GM18519 (cell line): ENCODE measurements around the gene DNAJC18.
A peak's percentile ranks its signal among the peaks of the same experiment; 100 is the strongest.
"Not testable (repeated sequence)": the region's sequence is repeated elsewhere in the genome, so short reads cannot be mapped to it uniquely, and the experiment has no call there.

Experiments
- ATAC-seq: cut with Tn5 transposase; IDR thresholded peaks from one replicate; pipeline ENCODE4 v1.9.1; 2021; ENCODE audit warnings: mild to moderate bottlenecking, moderate library complexity; ENCODE audit not compliant: unreplicated experiment, low FRiP score

The DNAJC18 gene

DNA sequence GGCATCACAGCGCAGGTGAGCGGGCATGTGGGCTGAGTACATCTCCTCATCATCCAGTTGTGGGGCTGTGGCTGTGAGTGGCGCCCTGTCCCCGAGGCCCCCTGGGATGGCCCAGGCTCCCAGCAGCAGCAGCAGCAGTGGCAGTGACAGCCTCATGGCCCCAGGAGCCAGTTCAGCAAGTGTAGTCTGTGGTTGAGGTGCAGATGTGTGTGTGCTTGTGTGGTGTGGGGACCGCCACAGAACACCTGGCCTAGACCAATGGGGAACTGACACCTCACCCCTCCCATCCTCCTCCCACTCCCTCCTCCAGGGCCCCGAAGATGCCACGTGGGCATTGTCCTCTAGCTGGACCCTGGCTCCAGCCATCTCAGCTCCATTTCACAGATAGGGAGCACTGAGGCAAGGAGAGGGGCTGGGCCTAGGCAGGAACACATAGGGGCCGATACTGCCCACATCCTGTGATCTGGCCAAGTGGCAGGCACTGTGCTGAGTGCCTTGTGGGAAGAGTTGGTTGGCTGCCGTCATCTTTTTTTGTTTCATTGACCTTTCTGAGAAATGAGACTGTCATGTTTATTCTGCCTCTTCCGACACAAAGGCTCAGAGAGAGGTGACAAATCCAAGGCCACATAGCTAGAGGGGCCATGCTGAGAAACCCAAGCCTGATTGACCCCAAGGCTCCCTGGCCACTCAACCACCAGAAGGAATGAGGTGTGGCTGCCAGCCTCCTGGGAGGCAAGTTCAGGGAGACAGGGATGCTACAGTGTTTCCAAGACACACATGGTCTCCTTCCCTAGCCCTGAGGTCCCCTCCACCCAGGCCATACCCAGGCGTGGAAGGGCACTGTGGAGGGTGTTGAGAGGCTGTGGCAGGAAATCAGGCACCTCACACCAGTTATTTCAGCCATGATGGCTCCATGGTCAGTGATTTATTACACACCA, 49.4 kb downstream of the DNAJC18 start, which contains the start of gene MZB1:
Gene MZB1, minus strand, starts transcription at position 213 of the 938 bp plus-strand sequence. Its CDS starts 57 bp downstream, at position 156.
- peak; percentile 24 for ATAC-seq

DNA sequence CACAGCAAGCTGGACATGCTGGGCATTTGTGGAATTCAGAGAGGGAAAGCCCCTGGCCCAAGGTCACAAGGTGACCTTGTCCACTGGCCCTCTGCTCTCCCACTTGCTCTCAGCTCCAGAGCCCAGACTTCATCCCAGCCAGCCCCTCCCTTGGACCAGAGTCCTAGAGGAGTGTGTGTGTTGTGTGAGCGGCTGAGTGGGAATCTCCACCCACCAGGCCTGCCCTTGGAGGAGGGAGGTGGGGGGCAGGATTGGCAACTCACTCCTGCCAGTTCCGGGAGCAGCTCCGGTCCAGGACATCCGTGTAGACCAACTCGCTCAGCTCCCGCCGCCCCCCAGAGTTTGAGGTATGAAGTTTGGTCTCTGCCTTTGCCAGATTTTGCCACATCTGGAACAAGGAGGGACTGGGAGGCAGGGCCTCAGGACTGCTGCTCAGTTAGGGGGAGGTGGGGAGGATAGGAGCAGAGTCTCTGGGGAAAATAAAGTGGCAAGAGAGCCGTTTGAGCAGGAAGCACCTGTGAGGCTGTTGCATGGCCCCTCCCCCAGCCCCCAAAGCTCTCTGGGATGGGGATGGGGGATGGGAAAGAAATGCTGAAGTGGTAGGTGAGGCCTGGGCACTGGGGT, 51.0 kb downstream of the DNAJC18 start:
- no peak for ATAC-seq

DNA sequence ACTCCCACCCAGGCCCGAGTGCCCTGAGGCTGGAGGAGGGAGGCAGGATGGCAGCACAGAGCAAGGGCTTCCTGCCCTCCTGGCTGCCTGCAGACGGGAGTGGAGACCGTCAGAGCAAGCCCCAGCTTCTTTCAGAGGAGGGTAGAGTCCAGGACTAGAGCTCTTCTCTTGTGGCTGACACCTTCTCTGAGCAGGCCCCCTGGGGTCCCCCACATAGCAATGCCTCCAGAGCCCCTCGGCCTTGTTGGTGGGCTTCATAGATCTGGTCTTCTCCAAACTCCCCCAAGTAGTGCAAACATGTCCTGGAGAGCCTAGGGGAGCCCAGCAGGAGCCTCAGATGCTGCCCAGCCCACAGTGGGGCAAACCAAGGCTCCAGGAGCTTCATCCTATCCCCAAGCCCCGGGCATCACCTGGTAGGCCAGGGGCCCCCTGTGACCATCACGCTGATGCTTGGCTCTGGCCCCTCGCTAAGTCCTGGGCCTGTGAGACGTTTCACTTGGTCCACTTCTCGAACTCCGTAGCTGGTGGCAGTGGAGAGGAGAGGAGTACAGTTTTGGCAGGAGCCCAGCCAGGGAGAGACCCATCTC, 51.6 kb downstream of the DNAJC18 start:
- no peak for ATAC-seq

DNA sequence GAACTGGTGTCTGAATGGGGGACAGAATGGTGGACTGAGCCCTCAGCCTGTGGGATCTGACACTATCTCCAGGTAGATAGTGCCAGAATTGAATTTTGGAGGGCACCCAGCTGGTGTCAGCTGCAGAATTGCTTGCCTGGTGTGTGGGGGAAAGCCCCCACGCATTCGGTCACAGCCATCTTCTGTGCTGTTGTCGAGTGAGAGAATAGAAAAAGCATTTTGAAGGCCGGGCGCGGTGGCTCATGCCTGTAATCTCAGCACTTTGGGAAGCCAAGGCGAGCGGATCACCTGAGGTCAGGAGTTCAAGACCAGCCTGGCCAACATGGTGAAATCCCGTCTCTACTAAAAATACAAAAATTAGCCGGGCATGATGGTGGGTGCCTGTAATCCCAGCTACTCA, 52.4 kb downstream of the DNAJC18 start:
- ATAC-seq = not testable (repeated sequence)

DNA sequence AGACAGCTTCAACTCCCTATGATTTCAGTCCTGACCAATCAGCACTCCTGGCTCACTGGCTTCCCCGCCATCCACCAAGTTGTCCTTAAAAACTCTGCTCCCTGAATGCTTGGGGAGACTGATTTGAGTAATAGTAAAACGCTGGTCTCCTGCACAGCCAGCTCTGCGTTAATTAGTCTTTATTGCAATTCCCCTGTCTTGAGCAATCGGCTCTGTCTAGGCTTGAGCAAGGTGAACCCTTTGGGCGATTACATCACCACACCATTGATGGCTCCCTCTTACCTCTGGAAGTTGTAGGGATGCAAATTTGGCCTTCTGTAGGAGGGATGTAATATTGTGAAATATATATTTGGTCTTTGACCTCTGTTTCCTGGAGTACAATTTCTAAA, 53.3 kb downstream of the DNAJC18 start:
- no peak for ATAC-seq

DNA sequence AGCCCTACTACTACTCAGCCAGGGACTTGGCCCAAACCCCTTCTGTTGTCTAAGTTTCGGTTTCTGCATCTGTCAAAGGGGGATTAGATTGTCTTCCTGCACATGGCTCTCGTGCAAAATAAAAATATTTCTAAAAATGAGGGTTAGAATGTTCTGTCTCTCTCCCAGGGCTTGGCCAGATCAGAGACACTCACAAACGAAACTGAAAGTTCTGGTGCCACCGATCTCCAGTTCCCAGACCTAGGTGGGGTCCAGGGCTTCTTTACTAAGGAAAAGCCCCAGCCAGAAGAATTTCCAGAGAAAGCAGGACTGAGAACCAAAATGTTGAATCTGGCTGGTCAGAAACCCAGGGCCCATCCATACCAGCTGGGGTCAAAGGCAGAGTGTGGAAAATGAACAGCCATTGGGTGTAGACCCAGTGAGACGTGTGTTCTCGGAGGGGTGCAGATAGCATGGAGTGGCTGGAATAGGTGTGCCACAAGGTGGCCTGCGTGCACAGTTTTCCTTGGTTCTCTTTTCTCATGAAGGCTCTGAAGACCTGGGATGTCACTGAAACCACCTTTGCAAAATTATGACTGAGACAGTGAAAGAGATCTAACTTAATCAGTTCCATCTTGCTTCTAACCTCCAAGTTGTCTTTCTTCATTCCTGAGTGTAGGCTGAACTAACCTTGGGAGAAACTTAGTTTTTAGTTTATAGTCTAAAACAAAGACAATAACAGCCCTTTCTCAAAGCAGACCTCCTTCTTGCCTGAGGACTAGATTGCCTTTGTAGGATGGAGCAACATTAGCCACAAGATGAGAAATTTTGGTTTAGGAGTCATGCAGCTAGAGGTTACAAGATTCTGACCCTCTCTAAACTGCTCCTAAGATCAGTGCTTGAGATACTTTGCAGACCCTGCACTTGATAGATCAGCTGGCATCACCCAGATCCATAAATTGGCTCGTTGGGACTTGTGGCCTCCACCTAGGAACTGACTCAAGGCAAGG, 54.0 kb downstream of the DNAJC18 start:
- no peak for ATAC-seq

DNA sequence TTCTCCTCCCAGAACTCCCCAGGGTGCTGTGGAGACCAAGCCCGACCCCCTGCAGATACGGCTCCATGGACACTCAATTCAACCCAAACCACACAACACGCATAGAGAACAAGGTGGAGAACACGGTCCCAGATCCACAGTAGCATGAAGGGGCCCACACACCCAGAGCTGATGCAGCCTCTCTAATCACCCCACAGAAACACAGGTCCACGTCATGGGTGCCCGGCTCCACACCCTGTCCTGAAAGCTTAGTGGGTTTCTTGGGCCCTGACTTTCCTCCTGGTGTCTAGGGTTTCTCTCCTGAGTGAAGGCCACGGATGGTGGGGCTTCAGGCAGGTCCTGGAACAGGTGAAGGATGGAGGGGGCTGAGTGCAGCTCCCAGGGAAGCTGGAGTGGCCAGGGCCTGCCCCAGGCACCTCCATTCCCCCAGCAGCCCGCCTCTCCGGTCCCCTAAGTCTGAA, 54.7 kb downstream of the DNAJC18 start:
- ATAC-seq = no peak

DNA sequence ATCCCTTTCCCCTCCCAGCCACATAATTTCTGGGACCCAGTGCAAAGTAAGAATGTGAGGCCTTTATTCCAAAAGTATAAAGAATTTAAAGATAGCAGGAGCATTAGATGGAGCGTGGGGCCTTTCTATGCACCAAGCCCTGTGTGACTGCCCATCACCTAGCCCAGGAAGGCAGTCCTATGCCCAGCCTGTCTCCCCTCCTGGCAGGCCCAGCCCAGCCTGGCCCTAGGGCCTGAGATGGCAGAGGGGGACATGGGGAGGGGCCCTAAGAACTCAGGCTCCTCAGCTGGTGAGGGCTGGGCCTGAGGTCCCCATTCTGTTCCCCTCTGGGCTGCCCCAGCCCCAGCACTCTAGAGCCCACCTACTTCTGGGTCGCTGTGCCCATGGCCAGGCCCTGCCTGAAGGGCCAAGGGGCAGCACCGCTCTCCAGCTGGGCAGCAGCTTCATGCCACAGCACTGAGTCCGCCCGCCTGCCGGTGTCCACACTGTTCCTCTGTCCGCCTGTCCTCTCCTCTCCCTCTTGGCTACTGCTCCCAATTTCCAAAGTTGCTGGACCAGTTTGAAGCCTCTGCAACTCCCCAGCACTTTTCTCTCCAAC, 55.2 kb downstream of the DNAJC18 start:
- ATAC-seq = no peak

DNA sequence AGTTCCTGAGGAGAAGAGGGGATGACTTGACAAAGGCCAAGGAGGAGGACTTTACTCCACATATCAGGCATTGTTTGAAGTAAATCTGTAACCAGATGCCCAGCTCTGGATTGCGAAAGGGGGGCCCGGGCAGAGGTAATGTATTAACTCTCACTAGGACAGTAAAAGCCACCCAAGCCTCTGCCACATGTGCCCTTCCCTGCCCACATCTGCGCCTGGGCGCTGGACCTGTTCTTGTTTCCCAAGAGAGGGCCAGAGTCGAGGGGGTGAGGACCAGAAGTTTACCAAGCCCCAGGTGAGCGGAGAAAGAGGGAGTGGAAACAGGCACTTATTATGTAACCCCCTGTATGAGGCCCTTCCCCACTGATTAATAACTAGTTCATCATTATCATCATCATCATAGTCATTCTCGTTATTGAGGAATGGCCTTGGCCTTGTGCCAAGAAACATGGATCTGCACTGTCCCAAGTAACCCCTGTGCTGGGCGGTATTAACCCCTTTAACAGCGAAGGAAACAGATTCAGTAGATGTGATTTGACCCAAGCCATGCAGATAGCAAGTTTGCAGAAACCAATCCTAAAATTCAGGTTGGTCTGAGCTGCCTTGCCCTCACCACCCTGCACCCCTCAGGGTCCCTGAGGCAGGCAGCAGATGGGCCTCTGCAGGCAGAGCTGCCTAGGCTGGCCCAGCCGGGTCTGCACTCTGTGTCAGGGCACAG, 55.9 kb downstream of the DNAJC18 start, which contains the start of gene SLC23A1:
Gene SLC23A1, minus strand, starts transcription at position 23 of the 718 bp plus-strand sequence. CDS start 44 bp downstream, outside the sequence.
- no peak for ATAC-seq

DNA sequence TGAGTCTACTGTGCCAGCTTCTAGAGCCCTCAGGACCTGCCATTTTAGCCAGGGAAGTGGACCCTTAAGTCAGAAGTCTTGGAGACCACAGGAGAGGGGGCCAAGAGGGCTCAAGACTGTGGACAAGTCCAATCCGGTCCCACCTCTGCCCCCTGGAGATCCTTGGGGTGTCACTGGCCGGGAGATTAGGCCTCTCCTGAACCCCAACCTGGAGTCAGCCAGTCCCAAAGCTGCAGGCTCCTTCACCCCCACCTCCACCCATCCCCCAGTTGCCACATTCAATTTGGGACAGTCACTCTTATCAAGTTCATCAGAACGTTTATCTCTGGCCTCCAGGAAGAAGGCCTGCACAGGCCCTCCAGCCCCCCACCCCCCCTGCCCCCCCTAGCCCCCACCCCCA, 56.5 kb downstream of the DNAJC18 start:
- no peak for ATAC-seq

DNA sequence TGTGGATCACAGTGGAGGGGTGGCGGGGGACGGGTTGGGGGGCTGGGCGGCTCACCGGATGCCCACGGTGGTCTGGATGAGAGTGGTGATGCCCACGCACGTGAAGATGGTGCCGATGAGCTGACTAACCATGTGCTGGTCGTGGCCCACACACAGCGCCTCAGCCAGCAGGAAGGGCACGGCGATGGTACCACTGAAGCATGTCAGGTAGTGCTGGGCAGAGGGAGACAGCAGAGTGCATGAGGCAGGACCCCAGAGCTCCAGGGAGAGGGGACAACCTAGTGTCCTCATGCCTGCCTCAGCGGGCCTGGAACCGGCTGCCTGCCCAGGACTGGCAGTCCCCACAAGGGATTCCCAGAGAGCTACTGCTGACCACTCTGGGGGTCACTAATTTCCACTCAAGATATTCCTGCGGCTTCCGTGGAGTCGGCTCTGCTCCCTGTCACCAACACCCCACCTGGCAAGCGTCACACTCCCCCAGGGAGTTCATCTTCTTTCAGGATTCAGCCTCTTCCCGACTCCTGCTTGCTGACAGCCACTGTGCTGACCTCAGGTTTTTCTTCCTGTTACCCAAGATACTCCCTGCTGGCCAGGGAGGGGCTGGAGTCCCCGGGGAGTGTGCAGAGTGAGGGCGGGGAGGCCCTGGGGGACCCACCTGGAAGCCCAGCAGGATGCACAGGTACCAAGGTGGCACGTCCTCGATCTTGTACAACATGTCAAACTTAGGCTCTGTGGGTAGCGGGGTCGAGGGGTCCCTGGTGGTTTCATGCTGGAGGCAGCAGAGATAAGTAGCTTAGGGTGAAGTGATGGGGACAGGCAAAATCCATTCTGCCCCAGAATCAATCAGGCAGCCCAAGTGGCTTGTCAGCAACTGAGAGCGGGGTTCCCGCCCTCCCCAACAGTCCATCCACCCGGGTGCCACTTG, 57.2 kb downstream of the DNAJC18 start:
- no peak for ATAC-seq

DNA sequence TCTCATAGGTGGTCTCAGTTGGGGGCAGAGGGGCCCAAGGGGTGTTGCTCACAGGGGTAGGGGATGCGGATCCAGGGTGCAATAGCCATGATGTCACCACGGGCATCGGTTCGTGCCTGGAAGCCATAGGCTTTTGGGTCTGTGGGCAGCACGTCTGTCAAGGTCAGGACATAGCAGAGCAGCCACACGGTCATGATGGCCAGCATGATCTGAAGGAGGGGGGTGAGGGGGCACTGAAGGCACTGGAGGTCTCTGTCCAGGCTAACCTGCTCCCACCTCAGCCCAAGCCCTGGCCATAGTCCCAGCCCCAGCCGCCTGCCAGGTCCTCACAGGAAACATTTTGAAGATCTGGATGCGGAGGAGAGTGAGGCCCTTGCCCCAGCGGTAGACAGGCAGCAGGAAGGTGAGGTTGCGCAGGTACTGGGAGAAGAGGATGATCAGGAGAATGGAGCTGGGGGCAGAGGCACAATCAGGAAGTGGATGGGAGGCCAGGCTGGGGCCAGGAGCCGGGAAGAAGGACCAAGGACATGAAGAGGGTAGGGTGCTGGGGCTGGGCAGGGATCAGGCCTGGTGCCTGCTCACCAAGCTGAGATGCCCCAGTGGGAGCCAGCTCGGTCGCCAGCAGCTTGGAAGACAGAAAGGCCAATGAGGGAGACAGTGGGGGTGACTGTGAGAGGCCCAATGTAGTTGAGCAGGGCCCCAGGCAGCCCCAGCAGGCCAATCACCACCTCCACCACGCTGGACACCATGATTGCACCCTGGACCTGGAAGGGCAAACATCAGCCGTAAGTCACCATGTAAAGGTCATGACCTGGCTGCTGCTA, 59.5 kb downstream of the DNAJC18 start:
- no peak for ATAC-seq

DNA sequence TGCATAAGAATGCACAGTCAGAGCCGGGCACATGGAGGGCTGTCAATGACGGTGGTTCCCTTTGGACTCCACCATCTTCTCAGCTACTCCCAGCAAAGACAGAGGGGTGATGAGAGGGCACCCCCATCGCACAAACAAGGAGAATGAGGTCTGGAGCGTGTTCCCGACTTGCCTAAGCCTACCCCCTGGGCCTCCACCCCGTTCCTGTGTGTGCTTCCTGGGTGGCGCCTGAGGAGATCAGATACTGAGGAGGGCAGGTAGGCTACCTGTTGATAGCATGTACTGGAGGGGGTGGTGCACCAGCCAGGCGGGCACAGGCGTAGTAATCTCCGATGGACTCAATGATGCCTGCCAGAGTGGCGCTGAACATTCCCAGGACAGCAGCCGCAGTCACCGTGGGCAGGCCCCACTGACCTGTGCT, 60.4 kb downstream of the DNAJC18 start:
- no peak for ATAC-seq

DNA sequence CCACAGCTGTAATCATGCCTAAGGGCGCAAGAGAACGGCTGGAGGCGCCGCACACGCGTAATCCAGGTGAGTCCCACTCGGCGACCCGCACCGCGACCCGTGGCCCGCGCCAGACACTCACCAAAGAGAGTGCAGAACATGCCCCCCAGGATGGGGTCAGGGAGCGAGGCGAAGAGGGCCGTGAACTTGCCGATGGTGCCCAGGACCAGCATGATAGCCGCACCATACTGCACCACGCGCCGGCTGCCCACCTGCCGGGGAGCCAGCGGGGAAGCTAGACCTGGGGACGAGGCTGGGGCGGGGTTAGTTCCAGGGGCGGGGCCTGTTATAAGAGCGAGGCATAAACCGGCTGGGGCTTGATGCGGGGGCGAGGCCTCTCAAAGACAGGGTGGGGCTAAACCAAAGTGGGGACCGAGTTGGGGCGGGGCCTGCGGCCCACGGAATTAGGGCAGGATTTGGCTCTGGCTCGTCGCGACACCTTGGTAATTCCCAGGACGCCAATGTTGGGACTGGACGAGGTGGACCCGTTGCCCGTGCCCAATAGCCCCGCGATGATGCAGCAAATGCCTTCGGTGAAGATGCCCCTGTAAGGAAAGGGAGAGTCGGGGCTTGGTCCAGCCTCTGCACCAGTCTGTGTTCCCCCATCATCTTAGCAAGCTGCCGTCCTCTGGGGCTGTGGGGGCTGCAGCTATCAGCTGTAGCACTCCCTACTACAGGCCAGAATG, 61.1 kb downstream of the DNAJC18 start:
- no peak for ATAC-seq

DNA sequence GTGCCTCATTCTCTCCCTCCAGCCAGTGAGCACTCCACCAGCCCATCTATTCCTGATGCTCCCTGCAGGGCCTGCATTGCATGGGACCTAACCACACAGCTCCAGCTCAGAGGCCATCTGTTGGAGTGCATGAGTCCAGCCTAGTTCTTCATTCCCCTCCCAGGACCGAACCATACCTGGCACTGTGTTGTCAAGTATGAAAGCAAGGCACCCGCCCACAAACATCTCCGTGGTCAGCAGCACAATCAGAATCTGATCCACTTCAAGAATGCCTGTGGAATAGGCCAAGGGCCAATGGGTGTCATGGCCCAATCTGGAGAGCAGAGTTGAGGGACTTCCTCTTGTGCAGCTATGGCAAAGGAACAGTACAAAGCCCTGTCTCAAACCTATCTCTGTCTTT, 62.1 kb downstream of the DNAJC18 start:
- no peak for ATAC-seq

DNA sequence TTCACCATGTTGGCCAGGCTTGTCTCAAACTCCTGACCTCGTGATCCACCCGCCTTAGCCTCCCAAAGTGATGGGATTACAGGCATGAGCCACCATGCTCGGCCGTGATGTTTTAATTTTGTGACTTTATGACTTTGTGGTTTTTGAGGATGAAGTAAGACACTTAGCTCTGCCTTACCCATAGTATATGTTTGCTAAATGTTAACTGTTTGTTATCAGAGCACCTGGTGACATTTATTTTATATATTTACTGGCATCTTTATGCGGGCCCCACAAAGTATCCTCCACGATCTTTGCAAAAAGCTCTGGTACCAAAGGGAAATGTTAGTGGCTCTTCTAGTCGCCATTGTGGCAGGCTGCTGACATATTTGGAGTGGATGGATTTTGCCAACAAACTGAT, 63.0 kb downstream of the DNAJC18 start:
- no peak for ATAC-seq
